AML-193 (cell line): ENCODE results near the gene DPP6.
A peak's percentile ranks its signal among the peaks of the same experiment; 100 is the strongest.

ENCODE experiments used
- DNase-seq, 2 experiments: peaks; one replicate each; lab custom pipeline; 2025; lab: John Stamatoyannopoulos, UW

Gene DPP6

DNA sequence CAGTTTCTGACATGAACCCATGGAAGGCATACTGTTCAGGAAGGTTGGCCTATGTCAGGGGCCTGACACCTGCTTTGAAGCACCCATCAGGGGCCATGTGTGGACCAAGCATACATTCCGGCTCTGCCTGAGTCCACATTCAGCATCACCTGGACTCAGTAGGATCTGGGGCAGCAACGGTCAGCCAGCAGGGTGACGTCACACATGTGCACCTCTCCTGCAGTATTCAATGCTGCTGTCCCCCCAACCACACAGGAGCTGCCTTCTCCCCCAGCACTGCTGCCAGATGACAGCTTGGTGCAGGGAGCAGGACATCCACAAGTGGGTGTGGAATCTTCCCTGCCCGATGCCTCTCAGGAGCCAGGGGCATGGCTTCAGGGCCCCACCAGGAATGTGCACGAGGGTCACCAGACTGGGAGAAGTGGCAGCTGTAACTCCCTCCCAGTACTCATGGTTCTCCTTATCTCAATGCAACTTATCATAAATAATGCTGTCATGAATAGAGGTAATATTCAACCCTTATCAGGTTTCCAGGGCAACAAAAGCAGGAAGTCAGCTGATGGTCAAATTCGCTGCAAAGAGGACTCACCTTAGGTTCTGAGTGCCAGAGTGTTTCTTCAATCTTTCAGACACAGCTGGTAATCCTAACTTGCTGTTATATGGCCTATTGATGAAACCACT is 657.8 kb downstream of the DPP6 start:
- no peak for DNase-seq

DNA sequence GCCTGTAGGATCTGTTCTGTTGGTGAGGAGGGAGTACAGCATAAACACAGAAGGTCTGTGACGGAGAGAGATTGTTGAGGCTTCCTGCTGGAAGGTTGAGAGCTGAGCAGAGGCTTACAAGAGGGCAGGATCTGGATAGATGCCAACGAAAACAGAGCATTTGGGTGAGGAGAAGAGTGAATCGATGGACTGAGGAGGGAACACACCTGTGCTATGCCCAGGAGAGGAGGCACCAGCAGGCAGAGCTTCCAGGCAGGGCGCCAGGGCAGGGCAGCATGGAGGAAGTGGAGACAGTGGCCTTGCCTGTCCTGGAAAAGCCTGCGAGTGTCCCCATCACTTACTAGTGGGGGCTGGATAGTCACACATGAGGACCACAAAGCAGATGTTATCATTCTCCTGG is 667.8 kb downstream of the DPP6 start:
- no peak for DNase-seq

DNA sequence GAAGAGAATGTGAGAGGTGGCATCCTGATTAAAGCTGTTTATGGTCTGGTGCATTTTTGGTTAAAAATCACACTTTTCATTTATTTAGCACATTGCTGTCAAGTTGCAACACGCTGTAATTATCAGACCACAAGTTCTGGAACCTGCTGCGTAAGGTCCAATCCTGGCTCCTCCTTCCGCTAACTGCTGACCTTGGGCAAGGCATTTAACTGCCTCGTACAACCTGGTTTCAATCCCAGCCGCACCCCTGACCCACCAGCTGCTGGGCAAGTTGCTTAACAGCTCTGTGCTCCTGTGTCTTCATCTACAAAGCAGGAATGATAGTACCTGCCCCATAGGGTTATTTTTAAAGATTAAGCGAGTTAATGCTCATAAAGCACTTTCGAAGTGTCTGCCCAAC is 668.9 kb downstream of the DPP6 start:
- no peak for DNase-seq

DNA sequence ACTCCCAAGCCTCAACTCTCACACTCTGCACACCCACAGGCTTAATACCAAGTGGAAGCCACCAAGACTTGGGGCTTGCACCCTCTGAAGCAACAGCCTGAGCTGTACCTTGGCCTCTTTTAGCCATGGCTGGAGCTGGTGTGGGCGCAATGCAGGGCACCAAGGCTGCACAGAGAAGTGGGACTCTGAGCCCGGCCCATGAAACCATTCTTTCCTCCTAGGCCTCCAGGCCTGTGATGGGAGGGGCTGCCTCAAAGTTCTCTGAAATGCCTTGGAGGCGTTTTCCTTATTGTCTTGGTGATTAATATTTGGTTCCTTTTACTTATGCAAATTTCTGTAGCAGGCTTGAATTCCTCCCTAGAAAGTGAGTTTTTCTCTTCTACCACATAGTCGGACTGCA is 674.2 kb downstream of the DPP6 start:
- DNase-seq, result no peak

DNA sequence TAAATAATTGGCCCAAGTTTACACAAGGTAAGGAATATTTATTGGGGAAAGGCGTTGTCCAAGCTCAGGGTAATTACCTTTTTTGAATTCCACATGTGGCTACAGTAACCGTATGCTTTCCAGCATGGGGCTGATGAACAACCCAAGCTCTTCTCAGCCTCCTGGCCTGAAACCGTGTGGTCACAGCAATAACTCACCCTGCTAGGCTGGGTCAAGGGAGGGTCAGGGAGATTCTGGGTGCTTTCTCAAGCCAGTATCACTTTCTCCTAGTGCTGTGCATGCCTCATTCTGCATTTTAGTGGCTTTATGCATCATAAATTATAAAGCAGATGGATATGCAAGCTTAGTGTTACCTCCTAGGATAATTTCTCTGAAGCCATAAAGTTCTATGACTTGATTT is 676.9 kb downstream of the DPP6 start:
- no peak for DNase-seq

DNA sequence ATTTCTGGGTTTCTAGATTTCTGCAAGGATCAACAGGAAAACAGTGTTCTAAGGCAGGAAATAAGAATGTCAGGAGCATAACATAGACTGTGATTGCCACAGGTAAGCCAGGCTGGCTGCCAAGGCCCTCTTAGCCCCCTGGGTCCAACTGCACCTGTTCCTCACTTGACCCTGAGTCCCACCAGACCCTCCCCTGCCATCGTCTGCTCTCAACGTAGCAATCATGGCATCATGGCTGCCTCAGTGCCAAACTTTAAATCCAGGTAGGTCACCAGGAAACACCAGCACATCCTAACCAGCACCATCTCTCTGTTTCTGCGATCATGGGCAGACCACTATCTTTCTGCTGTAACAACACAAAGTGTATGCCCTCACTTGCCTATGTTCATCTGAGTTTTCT is 683.6 kb downstream of the DPP6 start:
- no peak for DNase-seq

DNA sequence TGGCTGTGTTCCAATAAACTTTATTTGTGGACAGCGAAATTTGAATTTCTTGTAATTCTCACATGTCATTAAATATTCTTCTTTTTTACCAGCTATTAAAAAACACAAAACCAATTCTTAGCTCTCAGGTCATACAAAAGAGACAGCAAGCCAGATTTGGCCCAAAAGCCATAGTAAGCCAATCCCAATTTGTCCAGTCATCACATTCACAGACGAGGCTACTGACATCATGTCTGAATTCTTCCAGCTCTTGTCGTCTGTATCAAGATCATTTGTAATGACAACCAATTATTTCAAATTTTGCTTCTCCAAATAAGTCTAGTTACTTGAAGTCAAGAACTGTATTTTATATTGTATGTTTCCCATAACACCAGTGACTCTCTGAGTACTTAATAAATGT is 684.2 kb downstream of the DPP6 start:
- no peak for DNase-seq

DNA sequence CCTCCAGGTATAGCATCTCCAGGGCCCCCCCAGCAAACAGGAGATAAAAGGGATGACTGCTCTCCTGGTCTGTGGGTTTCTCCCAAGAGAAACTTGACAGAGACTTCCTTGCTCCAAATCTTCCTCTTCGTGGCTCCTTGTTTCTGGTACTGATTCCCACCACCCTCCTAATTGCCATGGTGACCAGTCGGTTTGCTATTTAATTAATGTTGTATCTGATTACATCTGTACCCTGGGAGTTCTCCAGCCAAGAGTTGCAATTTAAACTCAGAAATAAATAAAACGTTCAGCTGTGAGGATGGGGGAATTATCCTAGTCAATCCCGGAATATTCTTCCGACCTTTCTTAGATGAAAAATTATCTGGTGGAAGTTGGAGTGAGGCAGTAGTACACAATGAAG is 686.0 kb downstream of the DPP6 start:
- no peak for DNase-seq

DNA sequence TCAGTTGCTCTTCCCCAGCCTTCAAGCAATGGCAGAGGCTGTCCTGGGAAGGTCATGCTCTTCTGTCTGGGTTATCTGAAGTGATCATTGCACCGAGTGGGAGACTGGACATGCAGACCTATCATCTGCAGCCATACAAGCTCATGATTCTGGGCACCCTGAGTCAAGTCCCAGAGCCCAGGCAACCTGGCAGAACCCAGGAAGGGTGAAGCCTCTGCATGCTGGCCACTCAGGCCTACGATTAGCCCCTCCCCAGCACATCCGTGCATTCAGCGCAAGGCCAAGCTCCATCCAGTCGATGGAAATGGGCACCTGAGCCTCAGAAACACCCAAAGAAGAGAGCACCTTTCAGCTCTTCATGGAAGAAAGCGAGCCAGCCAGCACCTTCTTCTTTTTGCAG is 688.9 kb downstream of the DPP6 start:
- DNase-seq, result no peak

DNA sequence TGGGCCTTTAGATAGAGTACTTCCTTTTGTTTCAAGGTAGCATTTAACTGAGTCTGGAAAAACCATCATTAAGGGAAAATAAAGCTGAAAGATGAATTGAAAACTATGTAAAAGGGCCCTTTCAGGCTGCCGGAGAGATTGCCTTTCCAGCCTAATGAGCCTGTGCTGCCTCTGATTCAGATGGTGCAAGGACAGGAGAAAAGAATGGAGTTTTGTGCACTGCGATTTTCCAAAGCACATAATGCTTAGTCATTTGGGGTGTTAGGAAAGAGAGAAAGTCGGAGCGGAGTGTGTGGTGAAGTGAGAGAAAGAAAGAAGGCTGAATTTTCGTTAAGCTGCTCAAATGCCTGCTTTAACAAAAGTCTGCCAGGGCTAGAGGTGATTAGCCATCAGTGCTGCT is 691.0 kb downstream of the DPP6 start:
- no peak for DNase-seq

DNA sequence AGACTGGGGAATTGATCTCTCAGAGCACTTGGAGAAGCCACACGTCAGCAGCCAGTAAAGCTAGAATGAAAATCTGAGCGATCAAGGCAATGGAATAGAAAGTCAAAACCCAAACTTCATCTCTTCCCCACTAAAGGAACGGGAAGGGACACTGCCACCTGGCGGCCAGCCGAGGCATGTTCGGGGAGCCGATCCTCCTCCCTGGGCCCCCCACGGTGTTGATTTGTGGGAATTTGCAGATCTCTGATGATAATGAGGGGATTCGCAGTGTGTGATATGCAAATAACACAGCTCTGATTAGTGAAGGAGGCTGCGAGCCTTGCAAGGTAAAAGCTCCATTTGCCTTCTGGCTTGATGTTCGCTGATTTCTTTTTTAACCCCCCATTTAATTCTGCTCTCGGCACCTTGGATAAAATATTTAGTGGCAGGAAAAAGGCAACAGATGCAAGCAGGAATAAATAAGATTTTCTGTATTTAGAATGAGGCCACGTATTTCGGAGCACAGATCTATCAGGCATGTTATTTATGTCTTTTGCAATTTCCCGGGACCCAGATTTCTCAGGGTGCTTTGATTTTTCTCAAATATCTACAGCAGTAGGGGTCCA is 692.2 kb downstream of the DPP6 start:
- DNase-seq, result peak; percentile 0

DNA sequence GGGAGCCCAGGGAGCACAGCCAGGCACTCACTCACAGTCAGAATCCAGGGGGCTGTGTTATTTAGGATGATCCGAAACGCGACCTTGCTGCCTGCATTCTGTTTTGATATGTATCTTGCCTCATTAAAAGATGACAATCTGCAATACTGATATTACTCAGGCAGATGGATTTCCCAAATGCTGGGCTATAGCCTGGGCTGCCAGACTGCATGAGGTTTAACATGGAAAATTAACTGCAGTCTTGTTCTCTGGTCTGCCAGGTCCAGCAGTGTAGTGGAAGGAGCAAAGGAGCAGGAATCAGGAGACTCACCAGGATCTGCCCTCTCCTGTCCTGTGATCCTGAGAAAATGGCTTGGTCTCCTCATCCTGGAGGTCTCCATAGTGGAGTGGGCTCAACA is 692.7 kb downstream of the DPP6 start:
- DNase-seq, result no peak

DNA sequence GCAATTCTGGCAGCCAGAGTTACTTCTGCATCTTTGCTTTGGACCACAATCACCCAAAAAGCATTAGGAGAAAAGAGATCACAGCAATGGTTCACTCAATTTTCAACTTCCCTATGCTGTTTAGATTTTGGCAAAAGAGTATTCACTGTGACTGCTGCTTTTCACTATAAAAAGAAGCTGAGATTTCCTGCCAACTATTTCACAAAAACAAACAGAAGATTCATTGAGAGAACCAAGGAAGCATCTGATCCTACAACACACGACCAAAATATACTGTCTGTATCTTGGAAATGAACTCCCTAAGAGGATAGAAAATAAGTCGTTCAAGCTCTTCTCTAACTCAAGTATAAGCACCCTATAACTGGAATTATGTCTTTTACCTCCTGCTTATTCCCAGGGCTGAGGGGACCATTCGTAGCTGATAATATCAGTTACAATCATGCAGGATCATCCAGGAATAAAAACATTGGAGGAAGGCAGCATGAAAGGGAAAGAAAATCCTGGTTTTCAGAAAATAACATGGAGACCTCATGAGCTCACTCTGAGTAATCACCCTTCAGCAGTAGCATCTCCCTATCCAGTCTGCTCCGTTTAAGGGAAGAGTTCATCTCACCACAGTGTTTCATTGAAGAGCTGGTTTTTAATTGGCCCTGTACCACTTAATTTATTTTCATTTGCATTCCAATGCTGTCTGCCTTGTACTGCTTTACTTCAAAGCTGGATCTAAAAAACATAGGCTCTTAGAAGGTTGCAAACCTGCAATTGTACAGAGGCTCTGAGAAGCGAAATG is 694.6 kb downstream of the DPP6 start:
- DNase-seq, result no peak

DNA sequence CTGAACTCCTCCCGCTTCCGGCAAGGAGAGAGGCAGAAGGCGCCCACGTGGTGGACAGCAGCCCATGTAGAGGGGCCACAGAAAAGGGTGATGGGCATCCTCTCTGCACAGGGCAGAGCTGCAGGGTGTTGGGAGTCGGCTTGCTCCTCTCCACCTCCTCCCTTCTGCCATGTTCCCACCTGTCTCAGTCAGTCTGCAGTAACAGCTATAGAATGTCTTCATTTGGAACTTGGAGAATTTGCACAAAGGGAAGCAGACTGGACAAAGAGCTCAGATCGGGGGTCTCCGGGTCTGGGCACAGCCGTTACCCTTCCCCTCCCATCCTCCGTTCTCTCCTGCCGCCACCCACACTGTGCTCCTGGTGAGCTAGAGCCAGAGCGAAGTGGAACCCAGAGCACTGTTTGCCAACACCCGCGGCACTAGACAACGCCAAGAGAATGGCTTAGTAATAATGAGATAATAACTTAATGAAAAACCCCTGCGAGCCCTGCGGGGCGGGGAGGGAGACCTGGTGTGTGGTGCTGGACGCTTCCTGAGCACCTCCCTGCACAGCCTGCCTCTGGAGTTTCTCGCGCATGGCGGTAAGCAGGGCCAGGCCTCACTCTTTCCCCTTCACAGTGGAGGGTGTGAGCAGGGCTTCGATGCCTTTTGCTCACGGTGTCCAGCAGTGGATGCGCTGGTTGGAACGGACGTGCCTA is 696.0 kb downstream of the DPP6 start:
- no peak for DNase-seq

DNA sequence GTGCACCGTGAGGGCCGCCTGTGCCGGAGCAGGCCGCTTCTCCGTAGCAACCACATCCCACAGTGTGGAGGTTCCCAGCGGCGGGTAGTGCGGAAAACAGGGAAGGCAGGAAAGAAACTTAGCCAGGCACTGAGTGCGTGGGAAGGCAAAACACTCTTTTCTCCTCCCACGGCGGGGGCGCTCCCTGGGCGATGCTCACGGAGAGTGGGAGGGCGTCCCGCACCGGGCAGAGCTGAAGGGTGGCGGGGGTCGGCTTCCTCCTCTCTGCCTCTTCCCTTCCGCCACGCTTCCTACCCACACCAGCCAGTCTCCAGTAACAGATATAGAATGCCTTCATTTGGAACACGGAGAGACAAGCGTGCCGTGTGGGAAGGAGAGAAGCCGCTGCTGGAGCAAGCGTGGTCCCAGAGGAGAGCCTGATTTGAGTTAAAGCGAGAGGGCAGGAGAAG is 698.2 kb downstream of the DPP6 start:
- no peak for DNase-seq

DNA sequence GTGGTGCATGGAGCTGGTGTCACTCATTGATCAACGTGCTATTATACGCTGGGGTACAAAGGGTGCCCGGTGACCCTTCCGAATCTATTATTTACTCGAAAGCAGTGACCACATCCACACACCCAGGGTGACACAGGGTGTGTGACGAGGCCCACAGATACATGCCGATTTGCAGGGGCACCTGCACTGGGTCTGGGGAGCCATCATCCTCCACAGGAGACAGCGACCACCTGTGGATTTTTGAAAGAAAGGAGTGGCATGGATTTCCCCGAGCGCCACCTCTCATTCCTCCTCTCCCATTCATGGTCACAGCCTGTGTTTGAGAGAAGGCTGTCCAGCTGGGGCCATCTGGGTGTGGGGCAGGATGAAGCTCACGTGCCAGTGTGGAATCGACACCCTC is 701.0 kb downstream of the DPP6 start:
- DNase-seq, result no peak

DNA sequence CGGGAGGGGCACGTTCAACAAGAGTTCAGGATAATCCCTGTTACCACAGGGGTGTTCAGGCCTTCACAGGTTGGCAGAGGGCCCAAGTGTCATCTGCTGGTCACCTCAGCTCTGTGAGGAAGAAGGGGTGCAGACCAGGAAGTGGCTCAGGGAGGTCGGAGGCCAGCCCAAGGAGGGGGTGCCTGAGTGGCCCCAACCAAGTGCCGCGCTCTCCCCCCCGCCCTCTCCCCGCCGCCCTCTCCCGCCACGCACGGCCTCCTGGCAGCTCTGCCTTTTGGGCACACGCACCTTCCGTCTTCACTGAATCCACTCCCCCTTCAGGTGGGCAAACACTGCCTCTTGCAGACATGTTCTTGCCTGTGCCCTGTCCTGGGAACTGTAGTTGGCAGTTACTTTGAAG is 705.6 kb downstream of the DPP6 start:
- DNase-seq, result no peak

DNA sequence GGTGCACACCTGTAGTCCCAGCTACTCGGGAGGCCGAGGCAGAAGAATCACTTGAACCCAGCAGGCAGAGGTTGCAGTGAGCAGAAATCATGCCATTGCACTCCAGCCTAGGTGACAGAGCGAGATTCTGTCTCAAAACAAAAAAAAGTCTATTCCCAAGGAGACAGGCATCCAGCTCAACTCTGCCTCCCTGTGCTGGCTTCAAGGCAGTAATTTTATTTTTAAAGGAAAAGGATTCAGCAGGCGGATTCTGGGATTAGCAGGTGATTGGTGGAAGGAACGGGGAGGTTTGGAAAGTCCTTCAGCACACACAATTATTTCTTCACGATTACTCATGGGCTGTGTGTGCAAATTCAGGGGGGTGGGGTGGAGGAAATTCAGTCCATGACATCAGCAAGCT is 707.8 kb downstream of the DPP6 start:
- no peak for DNase-seq

DNA sequence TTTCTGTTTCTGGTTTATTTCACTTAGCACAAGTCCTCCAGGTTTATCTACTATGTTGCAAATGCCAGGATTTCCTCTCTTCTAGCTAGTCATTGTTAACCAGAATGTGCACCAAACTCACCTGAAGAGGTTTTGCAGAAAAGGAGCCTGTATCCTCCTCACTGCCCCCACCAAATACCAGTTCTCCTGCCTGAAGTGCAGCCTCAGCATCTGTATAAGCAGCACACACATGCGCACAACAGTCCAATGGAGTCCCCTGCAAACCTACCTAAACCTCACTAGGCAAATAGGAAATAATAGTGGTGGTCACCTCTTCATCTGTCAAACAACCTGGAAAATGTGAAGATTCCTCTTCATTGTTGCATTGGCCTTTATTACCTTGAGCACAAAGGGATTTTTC is 712.9 kb downstream of the DPP6 start:
- no peak for DNase-seq

DNA sequence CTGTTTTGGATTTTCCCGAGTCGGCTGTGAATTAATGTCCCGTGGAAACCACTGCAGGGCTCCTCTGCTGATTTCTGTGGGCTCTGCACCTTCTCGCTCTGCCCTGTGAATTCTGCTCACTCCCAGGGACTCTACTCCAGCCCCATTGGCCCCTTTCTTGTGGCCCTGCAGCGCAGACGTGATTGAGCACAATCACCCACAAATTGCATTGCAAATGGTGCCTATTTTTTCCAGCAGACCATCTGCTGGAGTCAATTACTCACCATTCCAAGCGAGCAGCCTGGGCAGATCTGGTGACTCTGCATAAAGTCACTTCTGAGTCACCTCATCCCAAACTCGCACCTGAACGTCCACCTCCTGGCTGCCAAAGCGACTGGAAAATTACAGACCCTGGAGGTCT is 714.9 kb downstream of the DPP6 start:
- DNase-seq, result no peak

DNA sequence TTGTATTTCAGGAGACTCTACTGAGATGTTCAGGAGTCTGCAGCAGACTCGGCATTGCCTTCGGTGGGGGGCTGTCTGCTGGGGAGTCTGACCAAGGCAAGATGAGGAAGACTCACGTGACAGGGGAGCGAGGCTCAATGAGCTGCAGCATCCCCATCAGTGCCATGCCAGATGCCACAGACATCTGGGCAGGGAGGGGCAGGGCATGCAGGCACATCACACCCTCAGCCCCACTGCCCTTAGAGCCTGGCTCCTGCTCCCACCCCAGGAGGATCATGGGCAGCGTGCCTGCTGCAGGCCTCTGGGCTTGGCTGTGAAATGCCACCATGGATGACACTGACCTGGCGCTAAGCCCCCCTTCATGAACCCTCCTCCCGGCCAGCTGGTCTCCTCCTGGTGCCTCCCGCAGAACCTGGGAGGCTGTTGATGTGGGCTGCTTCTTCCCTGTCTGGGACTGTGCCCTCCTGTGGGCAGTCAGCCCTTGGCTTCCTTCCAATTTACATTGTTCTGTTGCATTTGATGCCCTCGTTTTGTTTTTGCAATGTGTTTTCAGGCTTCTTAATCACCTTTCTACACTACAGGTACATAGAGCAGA is 715.7 kb downstream of the DPP6 start:
- no peak for DNase-seq

DNA sequence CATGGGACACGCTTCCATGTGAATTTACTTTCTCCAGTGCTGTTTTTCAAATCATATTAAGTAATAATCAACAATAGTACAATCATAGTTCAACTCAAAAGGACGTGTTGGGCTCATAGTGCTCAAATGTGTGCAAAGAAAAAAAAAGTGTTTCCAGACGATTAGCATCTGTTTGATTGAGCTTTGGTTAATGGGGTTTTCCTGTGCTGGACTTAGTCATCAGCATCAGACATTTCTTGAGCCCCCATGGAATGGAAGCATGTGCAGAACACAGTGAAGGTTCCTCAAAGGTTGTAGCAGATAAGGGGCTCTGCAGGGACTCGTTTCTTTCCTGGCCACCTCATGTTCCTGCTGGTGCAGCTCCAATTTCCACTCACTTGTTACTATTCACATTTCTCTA is 716.8 kb downstream of the DPP6 start:
- DNase-seq, result no peak
